Measurements from ENCODE around the gene CDC42BPA. TPM values are rescaled to one million over a fixed set of nuclear protein-coding genes. Genes with fewer than 3 reads are reported as not detected.

Gene CDC42BPA
- polyA plus RNA-seq, 1 donor from 2014 or later = 22.9 TPM

DNA sequence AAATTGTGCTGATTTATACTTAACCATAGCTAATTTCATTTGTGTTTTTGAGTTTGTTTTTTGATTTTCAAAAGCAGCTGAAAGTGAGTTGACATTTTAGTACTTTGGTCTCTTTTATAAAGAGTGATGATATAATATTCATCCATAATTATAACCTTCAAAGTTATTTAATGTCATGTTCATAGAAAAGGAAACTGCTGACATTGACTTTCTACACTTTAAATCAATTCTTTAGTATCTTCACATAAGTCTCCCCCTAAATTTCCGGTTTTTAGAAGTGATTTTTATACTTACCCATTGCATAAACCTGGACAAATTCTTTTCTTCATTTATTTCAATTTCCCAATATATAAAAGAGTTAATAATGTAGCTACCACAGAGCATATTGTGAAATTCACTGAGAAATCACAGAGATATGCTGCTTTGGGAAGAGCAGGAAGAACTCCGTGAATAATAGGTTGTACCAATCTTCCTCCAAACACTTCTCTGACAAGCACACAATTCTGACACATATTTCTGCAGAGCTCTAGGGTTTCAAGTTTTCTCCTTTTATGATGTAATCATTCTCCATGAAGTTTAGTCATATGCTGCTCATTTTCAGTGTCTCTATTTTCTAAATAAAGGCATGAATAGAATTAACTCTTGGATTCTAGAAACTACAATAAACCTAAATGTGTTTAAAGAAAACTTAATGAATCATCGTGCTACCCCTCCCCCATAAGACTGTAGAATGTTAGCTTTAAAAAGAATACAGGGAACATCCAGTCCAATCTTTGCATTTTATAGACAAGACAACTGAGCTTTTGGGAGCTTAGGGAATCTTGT is 25.6 kb upstream of the CDC42BPA start:
- Histone ChIP-seq H4K20me1 (ENCODE audit: insufficient read depth) (no peaks in the 10 kb centered on the region), H3K27ac (ENCODE audit: low read length) (no peak overlapping the region), H3F3A (ENCODE audit: insufficient read depth, low read length, poor library complexity, severe bottlenecking) (no peaks in the 10 kb centered on the region), H3K27me3 (ENCODE audit: insufficient read depth, low read depth, low read length) (no peaks in the 10 kb centered on the region), H3K9me3 (ENCODE audit: low read length) (no peaks in the 10 kb centered on the region), H2AFZ (ENCODE audit: low read depth, low read length) (no peak overlapping the region), H3K79me2 (replicated peaks; ENCODE audit: insufficient read depth, low read length) (no peaks in the 10 kb centered on the region), H3K9ac (ENCODE audit: low read length) (no peak overlapping the region), H3K36me3 (ENCODE audit: insufficient read depth, low read length) (no peaks in the 10 kb centered on the region), H3K9me2 (ENCODE audit: insufficient read depth, low read length) (no peaks in the 10 kb centered on the region), H3K4me2 (ENCODE audit: low read length) (no peak overlapping the region), H3K4me3 (ENCODE audit: low read length) (no peak overlapping the region)
- no peak for TF ChIP-seq TAF1 (IDR thresholded peaks at IDR 0.05; ENCODE audit: low read depth)
- TF ChIP-seq, protein P1, sequence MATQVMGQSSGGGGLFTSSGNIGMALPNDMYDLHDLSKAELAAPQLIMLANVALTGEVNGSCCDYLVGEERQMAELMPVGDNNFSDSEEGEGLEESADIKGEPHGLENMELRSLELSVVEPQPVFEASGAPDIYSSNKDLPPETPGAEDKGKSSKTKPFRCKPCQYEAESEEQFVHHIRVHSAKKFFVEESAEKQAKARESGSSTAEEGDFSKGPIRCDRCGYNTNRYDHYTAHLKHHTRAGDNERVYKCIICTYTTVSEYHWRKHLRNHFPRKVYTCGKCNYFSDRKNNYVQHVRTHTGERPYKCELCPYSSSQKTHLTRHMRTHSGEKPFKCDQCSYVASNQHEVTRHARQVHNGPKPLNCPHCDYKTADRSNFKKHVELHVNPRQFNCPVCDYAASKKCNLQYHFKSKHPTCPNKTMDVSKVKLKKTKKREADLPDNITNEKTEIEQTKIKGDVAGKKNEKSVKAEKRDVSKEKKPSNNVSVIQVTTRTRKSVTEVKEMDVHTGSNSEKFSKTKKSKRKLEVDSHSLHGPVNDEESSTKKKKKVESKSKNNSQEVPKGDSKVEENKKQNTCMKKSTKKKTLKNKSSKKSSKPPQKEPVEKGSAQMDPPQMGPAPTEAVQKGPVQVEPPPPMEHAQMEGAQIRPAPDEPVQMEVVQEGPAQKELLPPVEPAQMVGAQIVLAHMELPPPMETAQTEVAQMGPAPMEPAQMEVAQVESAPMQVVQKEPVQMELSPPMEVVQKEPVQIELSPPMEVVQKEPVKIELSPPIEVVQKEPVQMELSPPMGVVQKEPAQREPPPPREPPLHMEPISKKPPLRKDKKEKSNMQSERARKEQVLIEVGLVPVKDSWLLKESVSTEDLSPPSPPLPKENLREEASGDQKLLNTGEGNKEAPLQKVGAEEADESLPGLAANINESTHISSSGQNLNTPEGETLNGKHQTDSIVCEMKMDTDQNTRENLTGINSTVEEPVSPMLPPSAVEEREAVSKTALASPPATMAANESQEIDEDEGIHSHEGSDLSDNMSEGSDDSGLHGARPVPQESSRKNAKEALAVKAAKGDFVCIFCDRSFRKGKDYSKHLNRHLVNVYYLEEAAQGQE (IDR thresholded peaks at IDR 0.05; ENCODE audit: borderline replicate concordance) = no peak
- TF ChIP-seq RAD21 (conservative IDR thresholded peaks at IDR 0.05) = no peak
- TF ChIP-seq, protein P2, sequence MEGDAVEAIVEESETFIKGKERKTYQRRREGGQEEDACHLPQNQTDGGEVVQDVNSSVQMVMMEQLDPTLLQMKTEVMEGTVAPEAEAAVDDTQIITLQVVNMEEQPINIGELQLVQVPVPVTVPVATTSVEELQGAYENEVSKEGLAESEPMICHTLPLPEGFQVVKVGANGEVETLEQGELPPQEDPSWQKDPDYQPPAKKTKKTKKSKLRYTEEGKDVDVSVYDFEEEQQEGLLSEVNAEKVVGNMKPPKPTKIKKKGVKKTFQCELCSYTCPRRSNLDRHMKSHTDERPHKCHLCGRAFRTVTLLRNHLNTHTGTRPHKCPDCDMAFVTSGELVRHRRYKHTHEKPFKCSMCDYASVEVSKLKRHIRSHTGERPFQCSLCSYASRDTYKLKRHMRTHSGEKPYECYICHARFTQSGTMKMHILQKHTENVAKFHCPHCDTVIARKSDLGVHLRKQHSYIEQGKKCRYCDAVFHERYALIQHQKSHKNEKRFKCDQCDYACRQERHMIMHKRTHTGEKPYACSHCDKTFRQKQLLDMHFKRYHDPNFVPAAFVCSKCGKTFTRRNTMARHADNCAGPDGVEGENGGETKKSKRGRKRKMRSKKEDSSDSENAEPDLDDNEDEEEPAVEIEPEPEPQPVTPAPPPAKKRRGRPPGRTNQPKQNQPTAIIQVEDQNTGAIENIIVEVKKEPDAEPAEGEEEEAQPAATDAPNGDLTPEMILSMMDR (IDR thresholded peaks at IDR 0.05; ENCODE audit: poor library complexity, severe bottlenecking) = no peak
- no peak for TF ChIP-seq EZH2 (IDR thresholded peaks at IDR 0.05; ENCODE audit: borderline replicate concordance, insufficient read depth, low read length, poor library complexity, severe bottlenecking)
- TF ChIP-seq EP300 (conservative IDR thresholded peaks at IDR 0.05; ENCODE audit: poor library complexity, severe bottlenecking) = no peak
- no peak for TF ChIP-seq MXI1 (conservative IDR thresholded peaks at IDR 0.05; ENCODE audit: poor library complexity, severe bottlenecking)
- no peak for TF ChIP-seq POLR2AphosphoS5 (IDR thresholded peaks at IDR 0.05)
- no peak for TF ChIP-seq SMC3 (conservative IDR thresholded peaks at IDR 0.05; ENCODE audit: poor library complexity)

DNA sequence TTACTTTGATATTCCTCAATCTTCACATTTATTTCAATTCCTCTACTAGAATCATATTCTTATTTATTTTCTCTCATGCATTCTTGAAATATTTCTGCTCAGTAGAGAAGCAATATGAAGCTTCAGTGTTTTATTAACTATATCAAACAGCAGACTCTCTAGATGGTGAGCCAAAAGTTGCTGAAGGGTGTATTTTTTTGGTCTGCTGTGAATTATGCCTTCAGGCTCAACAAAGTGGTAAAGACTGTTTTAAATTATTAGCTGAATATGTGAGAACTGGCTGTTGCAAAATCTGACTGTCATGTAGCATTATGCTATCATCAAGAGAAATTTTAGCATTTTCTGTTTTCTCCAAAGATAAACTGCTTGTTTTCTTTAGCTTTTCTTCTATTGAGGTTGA is 24.9 kb upstream of the CDC42BPA start:
- Histone ChIP-seq H3K4me2 (ENCODE audit: low read length) (no peak overlapping the region), H3K27ac (ENCODE audit: low read length) (no peak overlapping the region), H3K27me3 (ENCODE audit: insufficient read depth, low read depth, low read length) (no peaks in the 10 kb centered on the region), H3K9me2 (ENCODE audit: insufficient read depth, low read length) (no peaks in the 10 kb centered on the region), H3F3A (ENCODE audit: insufficient read depth, low read length, poor library complexity, severe bottlenecking) (no peaks in the 10 kb centered on the region), H4K20me1 (ENCODE audit: insufficient read depth) (no peaks in the 10 kb centered on the region), H3K36me3 (ENCODE audit: insufficient read depth, low read length) (no peaks in the 10 kb centered on the region), H3K9me3 (ENCODE audit: low read length) (no peaks in the 10 kb centered on the region), H3K79me2 (replicated peaks; ENCODE audit: insufficient read depth, low read length) (no peaks in the 10 kb centered on the region), H3K4me3 (ENCODE audit: low read length) (no peak overlapping the region), H2AFZ (ENCODE audit: low read depth, low read length) (no peak overlapping the region), H3K9ac (ENCODE audit: low read length) (no peak overlapping the region)
- TF ChIP-seq SMC3 (conservative IDR thresholded peaks at IDR 0.05; ENCODE audit: poor library complexity) = no peak
- no peak for TF ChIP-seq RAD21 (conservative IDR thresholded peaks at IDR 0.05)
- TF ChIP-seq POLR2AphosphoS5 (IDR thresholded peaks at IDR 0.05) = no peak
- TF ChIP-seq MXI1 (conservative IDR thresholded peaks at IDR 0.05; ENCODE audit: poor library complexity, severe bottlenecking) = no peak
- TF ChIP-seq, protein P2 (IDR thresholded peaks at IDR 0.05; ENCODE audit: poor library complexity, severe bottlenecking) = no peak
- TF ChIP-seq EZH2 (IDR thresholded peaks at IDR 0.05; ENCODE audit: borderline replicate concordance, insufficient read depth, low read length, poor library complexity, severe bottlenecking) = no peak
- TF ChIP-seq, protein P1 (IDR thresholded peaks at IDR 0.05; ENCODE audit: borderline replicate concordance) = no peak
- no peak for TF ChIP-seq TAF1 (IDR thresholded peaks at IDR 0.05; ENCODE audit: low read depth)
- TF ChIP-seq EP300 (conservative IDR thresholded peaks at IDR 0.05; ENCODE audit: poor library complexity, severe bottlenecking) = no peak
